NT2/D1 (cell line): ENCODE data around the gene RPN2.

Experiments
- SUZ12 ChIP-seq: IDR thresholded peaks from 2 replicates; pipeline ENCODE4 v1.6.1; 2011; ENCODE audit not compliant: insufficient read length, insufficient read depth; ENCODE audit errors: extremely low read depth
- YY1 ChIP-seq: IDR thresholded peaks from 2 replicates; pipeline ENCODE4 v1.6.1; 2011; ENCODE audit not compliant: insufficient read length, insufficient read depth
- ZNF274 ChIP-seq: IDR thresholded peaks from 2 replicates; pipeline ENCODE4 v1.6.1; 2011; ENCODE audit warnings: mild to moderate bottlenecking, low read depth, low read length

- TF ChIP-seq ZNF274 (no peak), YY1 (no peak), SUZ12 (no peak)
Observed at GRCh38 chr20:37198932-37199660, 20.0 kb downstream of the RPN2 start.
